Immature natural killer cell (primary cell): ENCODE measurements around the gene ABHD14A. TPM values are rescaled to one million over a fixed set of nuclear protein-coding genes. Genes with fewer than 3 reads are reported as not detected.

ENCODE experiments used
- DNase-seq, 3 donors: peaks; one replicate each; pipeline ENCODE4 v3.0.0; 2022; ENCODE audit warnings: mixed read lengths in 1 of 3
- H3K27ac Mint-ChIP-seq, 6 donors: one replicate each; pipeline ENCODE4 v1.8.0; 2020; ENCODE audit warnings: mixed read lengths in 6 of 6, mild to moderate bottlenecking in 5 of 6, inconsistent platforms in 4 of 6, moderate library complexity in 3 of 6
- H3K27me3 Mint-ChIP-seq, 3 donors: one replicate each; pipeline ENCODE4 v1.8.0; 2020 to 2021; ENCODE audit warnings: low read depth in 3 of 3, mild to moderate bottlenecking in 3 of 3, mixed read lengths in 3 of 3, moderate library complexity in 3 of 3, inconsistent platforms in 1 of 3
- H3K36me3 Mint-ChIP-seq, 3 donors: one replicate each; pipeline ENCODE4 v1.8.0; 2020; ENCODE audit warnings: mixed read lengths in 3 of 3, inconsistent platforms in 2 of 3, mild to moderate bottlenecking in 2 of 3
- H3K4me1 Mint-ChIP-seq, 2 donors: one replicate each; pipeline ENCODE4 v1.8.0; 2020; ENCODE audit warnings: inconsistent platforms in 2 of 2, mild to moderate bottlenecking in 2 of 2, mixed read lengths in 2 of 2, moderate library complexity in 1 of 2
- H3K4me3 Mint-ChIP-seq, 5 donors: one replicate each; pipeline ENCODE4 v1.8.0; 2020; ENCODE audit warnings: mild to moderate bottlenecking in 5 of 5, mixed read lengths in 5 of 5, inconsistent platforms in 3 of 5, moderate library complexity in 3 of 5
- H3K9me3 Mint-ChIP-seq, 6 donors: one replicate each; pipeline ENCODE4 v1.8.0; 2020; ENCODE audit warnings: mild to moderate bottlenecking in 6 of 6, mixed read lengths in 6 of 6, inconsistent platforms in 4 of 6, moderate library complexity in 3 of 6
- polyA plus RNA-seq, 3 donors: library from polyadenylated mRNA; unstranded; fragments of 300-500 nt; fragmentation: Illumina TruSeq; gene quantifications; one replicate each; pipeline ENCODE4 v1.2.3, GENCODE V29; 2021

Gene ABHD14A
- polyA plus RNA-seq, 3 donors from 2014 or later: 90.2 to 134 (median 97.6) TPM

- H3K27me3 Mint-ChIP-seq: peaks cover 12 to 16% (median 13%) of the 10 kb centered on the region in 3 donors
- peaks cover 0 to 7% (median 4%) of the 10 kb centered on the region in 3 donors for H3K36me3 Mint-ChIP-seq
- H3K9me3 Mint-ChIP-seq: no peaks in the 10 kb centered on the region
- no peak overlapping the region for H3K4me3 Mint-ChIP-seq
- no peak overlapping the region for H3K27ac Mint-ChIP-seq
- peaks cover 0 to 9% of the 10 kb centered on the region in 2 donors for H3K4me1 Mint-ChIP-seq
- no peak for DNase-seq
Measured at GRCh38 chr3:51957520-51958205, 17.2 kb upstream of the ABHD14A start.

GRCh38 chr3:51958603-51959521 is 16.0 kb upstream of the ABHD14A start:
- H3K27ac Mint-ChIP-seq: no peak overlapping the region
- DNase-seq: no peak
- peaks cover 0 to 9% of the 10 kb centered on the region in 2 donors for H3K4me1 Mint-ChIP-seq
- peaks cover 10 to 13% (median 13%) of the 10 kb centered on the region in 3 donors for H3K27me3 Mint-ChIP-seq
- H3K4me3 Mint-ChIP-seq: no peak overlapping the region
- H3K36me3 Mint-ChIP-seq: peaks cover 0 to 4% (median 3%) of the 10 kb centered on the region in 3 donors
- no peaks in the 10 kb centered on the region for H3K9me3 Mint-ChIP-seq

- no peak for DNase-seq
- Mint-ChIP-seq H3K4me3 (no peak overlapping the region), H3K9me3 (no peaks in the 10 kb centered on the region), H3K27ac (no peak overlapping the region), H3K4me1 (peaks cover 0 to 9% of the 10 kb centered on the region in 2 donors), H3K36me3 (peaks cover 0 to 4% (median 0%) of the 10 kb centered on the region in 3 donors), H3K27me3 (peaks cover 5 to 6% (median 6%) of the 10 kb centered on the region in 3 donors)
Measured at GRCh38 chr3:51959651-51960050, 15.2 kb upstream of the ABHD14A start.

GRCh38 chr3:51960386-51960785 is 14.5 kb upstream of the ABHD14A start:
- Mint-ChIP-seq H3K9me3 (no peaks in the 10 kb centered on the region), H3K36me3 (peaks cover 0 to 4% (median 0%) of the 10 kb centered on the region in 3 donors), H3K27ac (no peak overlapping the region), H3K27me3 (peaks cover 3 to 10% (median 7%) of the 10 kb centered on the region in 3 donors), H3K4me3 (no peak overlapping the region), H3K4me1 (peaks cover 0 to 9% of the 10 kb centered on the region in 2 donors)
- no peak for DNase-seq

- Mint-ChIP-seq H3K27ac (no peak overlapping the region), H3K9me3 (no peaks in the 10 kb centered on the region), H3K36me3 (peaks cover 0 to 4% (median 0%) of the 10 kb centered on the region in 3 donors), H3K4me1 (peaks cover 0 to 13% of the 10 kb centered on the region in 2 donors), H3K27me3 (peaks cover 3 to 10% (median 8%) of the 10 kb centered on the region in 3 donors), H3K4me3 (no peak overlapping the region)
- DNase-seq: no peak
Measured at GRCh38 chr3:51961011-51961410, 13.9 kb upstream of the ABHD14A start.

GRCh38 chr3:51961602-51962569 is 13.0 kb upstream of the ABHD14A start:
- Mint-ChIP-seq H3K27me3 (peaks cover 3 to 10% (median 7%) of the 10 kb centered on the region in 3 donors), H3K36me3 (peaks cover 0 to 4% (median 0%) of the 10 kb centered on the region in 3 donors), H3K9me3 (no peaks in the 10 kb centered on the region), H3K27ac (peak overlapping the region in 1 of 6 donors; percentile 13), H3K4me1 (peaks cover 0 to 12% of the 10 kb centered on the region in 2 donors), H3K4me3 (no peak overlapping the region)
- no peak for DNase-seq

GRCh38 chr3:51962854-51963530 is 11.9 kb upstream of the ABHD14A start:
- peaks cover 0 to 13% of the 10 kb centered on the region in 2 donors for H3K4me1 Mint-ChIP-seq
- no peak for DNase-seq
- H3K27me3 Mint-ChIP-seq: peaks cover 3 to 8% (median 6%) of the 10 kb centered on the region in 3 donors
- no peak overlapping the region for H3K27ac Mint-ChIP-seq
- H3K36me3 Mint-ChIP-seq: peaks cover 0 to 4% (median 0%) of the 10 kb centered on the region in 3 donors
- no peaks in the 10 kb centered on the region for H3K9me3 Mint-ChIP-seq
- no peak overlapping the region for H3K4me3 Mint-ChIP-seq

GRCh38 chr3:51963951-51964451 is 10.9 kb upstream of the ABHD14A start:
- no peak overlapping the region for H3K27ac Mint-ChIP-seq
- no peaks in the 10 kb centered on the region for H3K9me3 Mint-ChIP-seq
- H3K4me1 Mint-ChIP-seq: peaks cover 2 to 16% of the 10 kb centered on the region in 2 donors
- peaks cover 2 to 6% (median 3%) of the 10 kb centered on the region in 3 donors for H3K27me3 Mint-ChIP-seq
- H3K36me3 Mint-ChIP-seq: no peaks in the 10 kb centered on the region
- DNase-seq: no peak
- H3K4me3 Mint-ChIP-seq: no peak overlapping the region

- no peak for DNase-seq
- no peaks in the 10 kb centered on the region for H3K36me3 Mint-ChIP-seq
- H3K27me3 Mint-ChIP-seq: peaks cover 2 to 6% (median 3%) of the 10 kb centered on the region in 3 donors
- H3K4me3 Mint-ChIP-seq: no peak overlapping the region
- no peak overlapping the region for H3K27ac Mint-ChIP-seq
- peaks cover 5 to 17% of the 10 kb centered on the region in 2 donors for H3K4me1 Mint-ChIP-seq
- no peaks in the 10 kb centered on the region for H3K9me3 Mint-ChIP-seq
Measured at GRCh38 chr3:51964521-51964920, 10.3 kb upstream of the ABHD14A start.

- H3K27me3 Mint-ChIP-seq: peaks cover 3 to 6% (median 4%) of the 10 kb centered on the region in 3 donors
- no peaks in the 10 kb centered on the region for H3K9me3 Mint-ChIP-seq
- H3K4me3 Mint-ChIP-seq: peak overlapping the region; percentile 76 to 88 (median 82)
- no peaks in the 10 kb centered on the region for H3K36me3 Mint-ChIP-seq
- H3K27ac Mint-ChIP-seq: peak overlapping the region in 1 of 6 donors; percentile 64
- DNase-seq: no peak
- peaks cover 5 to 17% of the 10 kb centered on the region in 2 donors for H3K4me1 Mint-ChIP-seq
Measured at GRCh38 chr3:51966016-51966415, 8.8 kb upstream of the ABHD14A start.

- Mint-ChIP-seq H3K9me3 (no peaks in the 10 kb centered on the region), H3K27me3 (peaks cover 3 to 6% (median 4%) of the 10 kb centered on the region in 3 donors), H3K4me3 (peak overlapping the region; percentile 76 to 88 (median 82)), H3K27ac (peak overlapping the region in 4 of 6 donors; percentile 26 to 71 (median 55)), H3K36me3 (no peaks in the 10 kb centered on the region), H3K4me1 (peaks cover 5 to 17% of the 10 kb centered on the region in 2 donors)
- DNase-seq: no peak
Measured at GRCh38 chr3:51966486-51966885, 8.4 kb upstream of the ABHD14A start.

GRCh38 chr3:51966922-51967383 is 7.9 kb upstream of the ABHD14A start:
- peaks cover 5 to 17% of the 10 kb centered on the region in 2 donors for H3K4me1 Mint-ChIP-seq
- H3K27me3 Mint-ChIP-seq: peaks cover 3 to 6% (median 4%) of the 10 kb centered on the region in 3 donors
- peak overlapping the region in 3 of 6 donors; percentile 26 to 71 (median 55) for H3K27ac Mint-ChIP-seq
- no peak for DNase-seq
- no peaks in the 10 kb centered on the region for H3K36me3 Mint-ChIP-seq
- peak overlapping the region; percentile 76 to 88 (median 82) for H3K4me3 Mint-ChIP-seq
- no peaks in the 10 kb centered on the region for H3K9me3 Mint-ChIP-seq
